ENCODE results near the gene CXCL16.

CXCL16 gene

GRCh38 chr17:4739122-4740024 lies at the start of gene CXCL16, which contains the start of gene ZMYND15:
Gene CXCL16, minus strand, starts transcription at chr17:4739928. Its CDS starts 589 bp downstream, at chr17:4739339.
Gene ZMYND15, plus strand, starts transcription at chr17:4739833. Its CDS starts 716 bp downstream, at chr17:4740549.
- DNase-seq = no peak

- no peak for DNase-seq
These were observed 49.3 kb upstream of the CXCL16 start, which contains the start of gene GLTPD2 for GRCh38 chr17:4788807-4789700. Gene GLTPD2, plus strand, starts transcription at chr17:4788964. Its CDS starts 48 bp downstream, at chr17:4789012.

GRCh38 chr17:4788159-4788806 lies 48.6 kb upstream of the CXCL16 start:
- no peak for DNase-seq

GRCh38 chr17:4786516-4786915 lies 46.8 kb upstream of the CXCL16 start:
- DNase-seq = no peak

- DNase-seq = no peak
These were observed 46.4 kb upstream of the CXCL16 start, which contains the start of gene VMO1 for GRCh38 chr17:4786106-4786511. Gene VMO1, minus strand, starts transcription at chr17:4786364. Its CDS starts 12 bp downstream, at chr17:4786352.

- DNase-seq = no peak
These were observed 45.8 kb upstream of the CXCL16 start for GRCh38 chr17:4785311-4786105.

GRCh38 chr17:4782652-4783051 lies 42.9 kb upstream of the CXCL16 start:
- no peak for DNase-seq

- DNase-seq = no peak
These were observed 40.7 kb upstream of the CXCL16 start for GRCh38 chr17:4780325-4780955.

- DNase-seq = no peak
These were observed 38.4 kb upstream of the CXCL16 start for GRCh38 chr17:4777969-4778760.

- DNase-seq = no peak
These were observed 32.5 kb upstream of the CXCL16 start for GRCh38 chr17:4772235-4772613.

- no peak for DNase-seq
These were observed 31.9 kb upstream of the CXCL16 start, which contains the start of gene TM4SF5 for GRCh38 chr17:4771519-4772234. Gene TM4SF5, plus strand, starts transcription at chr17:4771886. Its CDS starts 37 bp downstream, at chr17:4771923.

GRCh38 chr17:4769628-4770027 lies 29.9 kb upstream of the CXCL16 start:
- DNase-seq = no peak

GRCh38 chr17:4768298-4768697 lies 28.6 kb upstream of the CXCL16 start:
- DNase-seq = no peak

GRCh38 chr17:4766723-4767122 lies 27.0 kb upstream of the CXCL16 start:
- no peak for DNase-seq

- no peak for DNase-seq
These were observed 26.5 kb upstream of the CXCL16 start for GRCh38 chr17:4766201-4766600.

GRCh38 chr17:4764595-4764994 lies 24.9 kb upstream of the CXCL16 start:
- no peak for DNase-seq

GRCh38 chr17:4759776-4760236 lies 20.1 kb upstream of the CXCL16 start:
- DNase-seq = no peak

- DNase-seq = no peak
These were observed 13.7 kb upstream of the CXCL16 start for GRCh38 chr17:4753392-4753791.

- DNase-seq = no peak
These were observed 12.2 kb upstream of the CXCL16 start for GRCh38 chr17:4751932-4752331.

GRCh38 chr17:4750606-4751005 lies 10.9 kb upstream of the CXCL16 start:
- no peak for DNase-seq
